ENCODE results near the gene CLDN11.
A peak's percentile ranks its signal among the peaks of the same experiment; 100 is the strongest.

Gene CLDN11

GRCh38 chr3:170421111-170421641 is 2.5 kb downstream of the CLDN11 start:
- ATAC-seq (no peak), DNase-seq (ENCODE audit: low spot score in 2 of 2) (no peak)
- Mint-ChIP-seq H3K36me3 (peaks cover 6% of the 10 kb centered on the region), H3K9me3 (no peaks in the 10 kb centered on the region), H3K4me3 (no peak overlapping the region), H3K4me1 (peaks cover 12% of the 10 kb centered on the region), H3K27ac (no peak overlapping the region)

GRCh38 chr3:170421758-170422157 is 3.1 kb downstream of the CLDN11 start:
- no peak overlapping the region for H3K27ac Mint-ChIP-seq
- H3K9me3 Mint-ChIP-seq, result no peaks in the 10 kb centered on the region
- H3K36me3 Mint-ChIP-seq, result peaks cover 6% of the 10 kb centered on the region
- DNase-seq (ENCODE audit: low spot score in 2 of 2) (no peak), ATAC-seq (no peak)
- H3K4me3 Mint-ChIP-seq, result no peak overlapping the region
- peaks cover 12% of the 10 kb centered on the region for H3K4me1 Mint-ChIP-seq

GRCh38 chr3:170423001-170423615 is 4.4 kb downstream of the CLDN11 start:
- ATAC-seq, result no peak
- Mint-ChIP-seq H3K4me3 (no peak overlapping the region), H3K36me3 (peaks cover 5% of the 10 kb centered on the region), H3K27ac (no peak overlapping the region), H3K9me3 (no peaks in the 10 kb centered on the region), H3K4me1 (peaks cover 13% of the 10 kb centered on the region)
- DNase-seq (ENCODE audit: low spot score in 2 of 2), result no peak

- Mint-ChIP-seq H3K27ac (no peak overlapping the region), H3K9me3 (no peaks in the 10 kb centered on the region), H3K36me3 (no peaks in the 10 kb centered on the region), H3K4me3 (no peak overlapping the region), H3K4me1 (peaks cover 20% of the 10 kb centered on the region)
- DNase-seq (ENCODE audit: low spot score in 2 of 2) (no peak), ATAC-seq (no peak)
Measured at GRCh38 chr3:170424879-170425278, 6.2 kb downstream of the CLDN11 start.

- H3K27ac Mint-ChIP-seq, result no peak overlapping the region
- H3K4me1 Mint-ChIP-seq, result peaks cover 15% of the 10 kb centered on the region
- no peak for DNase-seq (ENCODE audit: low spot score in 2 of 2)
- H3K9me3 Mint-ChIP-seq, result no peaks in the 10 kb centered on the region
- peak; percentile 20 for ATAC-seq
- no peak overlapping the region for H3K4me3 Mint-ChIP-seq
- H3K36me3 Mint-ChIP-seq, result no peaks in the 10 kb centered on the region
Measured at GRCh38 chr3:170425491-170426239, 7.0 kb downstream of the CLDN11 start.

DNA sequence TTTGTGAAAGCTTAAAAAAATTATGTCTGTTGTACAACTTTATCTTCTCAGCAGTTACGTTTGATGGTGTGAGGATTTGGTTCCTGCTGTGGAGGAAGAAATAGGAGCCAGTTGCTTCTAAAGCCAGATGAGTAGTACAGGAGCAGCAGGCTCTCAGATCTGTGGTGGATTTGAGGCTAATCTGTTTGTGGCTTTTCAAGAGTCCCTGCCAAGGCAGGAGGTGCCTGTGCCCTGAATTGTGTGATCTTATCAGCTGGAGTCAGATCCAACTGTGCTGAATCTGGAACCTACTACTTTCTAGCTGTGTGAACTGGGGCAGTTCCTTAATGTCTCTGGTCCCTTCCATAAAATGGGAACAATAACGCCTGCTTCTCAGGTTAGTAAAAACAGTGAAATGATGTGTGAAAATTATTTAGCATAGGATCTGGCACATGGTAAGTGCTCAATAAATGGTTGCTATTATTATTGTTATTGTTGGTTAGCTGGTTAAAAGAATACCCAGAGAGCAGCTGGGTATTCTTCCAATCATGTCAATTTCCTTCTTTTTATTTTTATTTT is 7.7 kb downstream of the CLDN11 start:
- Mint-ChIP-seq H3K4me3 (no peak overlapping the region), H3K9me3 (no peaks in the 10 kb centered on the region), H3K36me3 (no peaks in the 10 kb centered on the region), H3K27ac (no peak overlapping the region), H3K4me1 (peaks cover 14% of the 10 kb centered on the region)
- no peak for DNase-seq (ENCODE audit: low spot score in 2 of 2)
- peak; percentile 42 for ATAC-seq

DNA sequence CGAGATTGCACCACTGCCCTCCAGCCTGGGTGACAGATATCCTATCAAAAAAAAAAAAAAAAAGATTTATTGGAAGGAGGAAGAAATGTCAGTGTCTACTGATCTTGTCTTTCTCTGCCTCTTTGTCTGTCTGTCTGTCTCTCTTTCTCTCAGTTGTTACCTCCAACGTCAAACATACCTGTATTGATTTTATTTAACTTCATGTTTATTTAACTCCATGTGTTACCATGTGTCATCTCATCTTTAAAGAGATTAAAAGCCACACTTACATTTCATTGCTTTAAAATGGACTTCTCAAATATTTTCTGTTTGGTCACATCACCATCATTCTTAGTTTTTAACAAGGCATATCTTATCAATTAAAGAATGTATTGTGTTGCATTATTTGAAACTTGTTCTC is 9.4 kb downstream of the CLDN11 start:
- Mint-ChIP-seq H3K36me3 (no peaks in the 10 kb centered on the region), H3K4me3 (no peak overlapping the region), H3K9me3 (no peaks in the 10 kb centered on the region), H3K27ac (no peak overlapping the region), H3K4me1 (peaks cover 14% of the 10 kb centered on the region)
- no peak for ATAC-seq
- DNase-seq (ENCODE audit: low spot score in 2 of 2), result no peak

DNA sequence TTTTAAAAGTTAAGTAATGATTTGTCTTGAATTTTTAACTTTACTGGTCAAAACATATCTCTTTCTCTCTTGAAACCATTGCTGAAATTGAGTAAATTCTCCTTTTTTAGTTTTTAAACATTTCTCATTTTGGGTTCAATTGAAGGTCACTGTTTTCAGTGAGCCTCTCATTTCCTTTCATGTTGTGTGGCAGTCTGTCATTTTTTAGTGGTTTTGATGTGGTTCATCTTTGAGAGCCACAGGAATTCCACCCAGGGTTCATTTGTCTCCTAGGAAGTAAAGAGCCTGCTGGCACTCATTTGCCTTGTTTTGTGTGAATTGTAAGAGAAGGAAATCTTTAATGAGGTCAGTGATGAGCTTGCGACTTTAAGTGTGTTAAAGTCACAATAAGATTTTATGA is 10.4 kb downstream of the CLDN11 start:
- Mint-ChIP-seq H3K36me3 (no peaks in the 10 kb centered on the region), H3K27ac (no peak overlapping the region), H3K4me3 (no peak overlapping the region), H3K9me3 (no peaks in the 10 kb centered on the region), H3K4me1 (peaks cover 14% of the 10 kb centered on the region)
- DNase-seq (ENCODE audit: low spot score in 2 of 2) (no peak), ATAC-seq (peak; percentile 65)

DNA sequence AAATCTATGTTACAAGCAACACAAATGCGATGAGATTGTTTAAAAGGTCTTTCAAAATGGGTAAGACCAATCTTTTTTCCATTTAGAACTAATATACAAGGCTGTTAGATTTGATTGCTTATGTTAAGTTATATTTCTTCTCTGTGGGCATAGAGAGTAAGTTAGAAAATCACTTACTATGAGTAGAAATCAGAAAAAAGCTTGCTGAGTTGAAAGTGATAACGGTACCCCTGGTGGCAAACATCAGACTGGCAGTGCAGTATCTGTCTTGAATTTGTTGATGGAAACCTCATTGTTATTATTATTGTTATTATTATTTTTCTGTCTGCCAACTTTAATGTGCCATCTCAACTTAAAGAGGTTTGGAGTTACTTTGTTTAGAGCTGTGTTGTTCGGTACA is 12.4 kb downstream of the CLDN11 start:
- Mint-ChIP-seq H3K9me3 (no peaks in the 10 kb centered on the region), H3K36me3 (no peaks in the 10 kb centered on the region), H3K4me3 (no peak overlapping the region), H3K27ac (no peak overlapping the region), H3K4me1 (peaks cover 14% of the 10 kb centered on the region)
- no peak for ATAC-seq
- DNase-seq (ENCODE audit: low spot score in 2 of 2), result no peak

GRCh38 chr3:170432416-170432815 is 13.7 kb downstream of the CLDN11 start:
- ATAC-seq, result no peak
- DNase-seq (ENCODE audit: low spot score in 2 of 2), result no peak
- H3K4me1 Mint-ChIP-seq, result peaks cover 23% of the 10 kb centered on the region
- no peaks in the 10 kb centered on the region for H3K9me3 Mint-ChIP-seq
- H3K27ac Mint-ChIP-seq, result no peak overlapping the region
- no peak overlapping the region for H3K4me3 Mint-ChIP-seq
- no peaks in the 10 kb centered on the region for H3K36me3 Mint-ChIP-seq

GRCh38 chr3:170436697-170437096 is 18.0 kb downstream of the CLDN11 start:
- no peaks in the 10 kb centered on the region for H3K36me3 Mint-ChIP-seq
- peak; percentile 52 for ATAC-seq
- no peak overlapping the region for H3K27ac Mint-ChIP-seq
- no peak for DNase-seq (ENCODE audit: low spot score in 2 of 2)
- no peaks in the 10 kb centered on the region for H3K9me3 Mint-ChIP-seq
- H3K4me3 Mint-ChIP-seq, result no peak overlapping the region
- peaks cover 9% of the 10 kb centered on the region for H3K4me1 Mint-ChIP-seq

DNA sequence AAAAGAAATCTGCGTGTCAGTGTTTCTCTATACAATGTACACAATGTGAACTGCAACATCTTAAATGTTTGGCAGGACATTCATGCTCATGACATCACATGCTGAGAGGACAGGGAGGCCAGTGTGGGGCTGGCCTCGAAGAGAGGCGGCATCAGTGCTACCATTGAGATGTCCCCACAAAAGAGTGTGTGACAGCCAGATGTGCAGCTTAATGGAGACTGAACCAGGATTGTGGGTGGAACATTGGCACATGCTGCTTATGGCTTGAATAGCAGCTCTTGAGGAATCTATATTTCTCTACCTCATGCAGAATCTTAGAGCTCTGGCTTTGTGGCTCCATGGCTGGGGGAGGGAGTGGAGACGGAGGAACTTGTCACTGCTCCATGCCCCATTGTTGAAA is 18.5 kb downstream of the CLDN11 start:
- DNase-seq (ENCODE audit: low spot score in 2 of 2) (no peak), ATAC-seq (no peak)
- no peak overlapping the region for H3K4me3 Mint-ChIP-seq
- H3K4me1 Mint-ChIP-seq, result peaks cover 9% of the 10 kb centered on the region
- no peaks in the 10 kb centered on the region for H3K36me3 Mint-ChIP-seq
- H3K9me3 Mint-ChIP-seq, result no peaks in the 10 kb centered on the region
- no peak overlapping the region for H3K27ac Mint-ChIP-seq

- no peak for DNase-seq (ENCODE audit: low spot score in 2 of 2)
- Mint-ChIP-seq H3K27ac (no peak overlapping the region), H3K9me3 (no peaks in the 10 kb centered on the region), H3K4me3 (no peak overlapping the region), H3K36me3 (no peaks in the 10 kb centered on the region), H3K4me1 (peaks cover 9% of the 10 kb centered on the region)
- ATAC-seq, result no peak
Measured at GRCh38 chr3:170437696-170438407, 19.2 kb downstream of the CLDN11 start.

DNA sequence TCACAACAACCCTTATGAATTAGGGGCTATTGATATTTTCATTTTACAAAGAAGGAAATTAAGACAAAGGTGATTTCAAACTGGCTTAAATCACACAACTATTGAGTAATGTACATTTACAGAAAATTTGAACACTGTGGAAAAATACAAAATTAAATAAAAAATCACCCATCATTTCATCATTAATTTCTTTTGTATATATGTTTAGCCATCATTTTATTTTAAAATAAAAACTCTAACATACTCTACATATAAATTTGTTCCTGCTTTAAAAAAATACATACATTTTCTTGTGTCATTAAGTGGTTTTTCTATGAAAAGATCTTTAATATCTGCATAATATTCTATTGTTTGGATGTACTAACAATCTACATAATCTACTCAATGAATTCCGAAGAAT is 20.2 kb downstream of the CLDN11 start:
- H3K9me3 Mint-ChIP-seq, result no peaks in the 10 kb centered on the region
- H3K27ac Mint-ChIP-seq, result no peak overlapping the region
- DNase-seq (ENCODE audit: low spot score in 2 of 2), result no peak
- H3K4me3 Mint-ChIP-seq, result no peak overlapping the region
- ATAC-seq, result no peak
- no peaks in the 10 kb centered on the region for H3K36me3 Mint-ChIP-seq
- peaks cover 9% of the 10 kb centered on the region for H3K4me1 Mint-ChIP-seq

DNA sequence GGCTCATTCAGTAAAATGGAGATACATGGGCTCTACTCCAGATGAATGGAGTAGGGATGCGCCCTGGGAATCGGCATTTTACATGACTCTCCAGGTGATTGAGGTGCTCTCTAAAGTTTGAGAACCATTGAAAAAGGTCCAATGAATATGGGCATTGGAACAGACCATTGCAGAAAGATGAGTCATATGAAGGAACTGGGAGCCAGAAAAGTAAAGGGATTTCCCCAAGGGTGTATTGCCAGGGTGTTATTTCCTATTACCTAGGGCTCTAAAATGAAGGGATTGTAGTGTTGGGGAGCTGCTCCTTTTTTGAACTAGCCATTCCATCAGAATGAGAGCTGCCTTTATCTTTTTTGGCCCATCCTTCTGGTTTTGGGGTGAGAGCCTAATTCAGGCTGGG is 21.7 kb downstream of the CLDN11 start:
- ATAC-seq, result no peak
- DNase-seq (ENCODE audit: low spot score in 2 of 2), result no peak
- H3K4me3 Mint-ChIP-seq, result no peak overlapping the region
- no peaks in the 10 kb centered on the region for H3K36me3 Mint-ChIP-seq
- no peak overlapping the region for H3K27ac Mint-ChIP-seq
- H3K4me1 Mint-ChIP-seq, result peaks cover 9% of the 10 kb centered on the region
- no peaks in the 10 kb centered on the region for H3K9me3 Mint-ChIP-seq
